IMR-90 (cell line): ENCODE measurements around the gene CHMP1B. TPM values are rescaled to one million over a fixed set of nuclear protein-coding genes. Genes with fewer than 3 reads are reported as not detected.

Experiments used
- ATAC-seq: fragments of 200-7000 bp; cut with Tn5 transposase; 2 replicates; pipeline ENCODE4 v1.9.1; 2020; ENCODE audit warnings: low read depth, mild to moderate bottlenecking, moderate library complexity
- BruUV-seq: library from RNA; stranded (reverse); fragments of 400-500 nt; replicated peaks from 2 replicates; lab custom pipeline; 2021; lab: Mats Ljungman, UMichigan
- CTCF ChIA-PET: fragments of 300-600 bp; formaldehyde crosslinking; extraction: SDS; loops from one replicate; lab custom pipeline; 2021; ENCODE audit warnings: antibody characterized with exemption; lab: Yijun Ruan, JAX
- POLR2A ChIA-PET: fragments of 300-600 bp; sonication (Branson Sonifier 250); formaldehyde crosslinking; loops from one replicate; lab custom pipeline; 2022; ENCODE audit warnings: antibody characterized with exemption; ENCODE audit not compliant: unreplicated experiment; lab: Charles Lee
- DNase-seq: peaks from one replicate; pipeline ENCODE4 v3.0.0; 2013
- H2AFZ ChIP-seq: replicated peaks from 2 replicates; pipeline ENCODE3; 2013; ENCODE audit warnings: low read length, mild to moderate bottlenecking; ENCODE audit not compliant: poor library complexity
- H2AK5ac ChIP-seq: 2 replicates; pipeline ENCODE4 v1.6.1; 2013; ENCODE audit warnings: low read depth, low read length, inconsistent platforms
- H2AK9ac ChIP-seq: replicated peaks from 2 replicates; pipeline ENCODE3; 2013; ENCODE audit warnings: mild to moderate bottlenecking, low read depth, low read length, moderate library complexity; ENCODE audit not compliant: poor library complexity
- H2BK120ac ChIP-seq: 2 replicates; pipeline ENCODE4 v1.6.1; 2013; ENCODE audit warnings: low read depth, low read length, inconsistent platforms
- H2BK15ac ChIP-seq: 3 replicates; pipeline ENCODE4 v1.6.1; 2013; ENCODE audit warnings: low read depth, low read length, inconsistent platforms
- H2BK20ac ChIP-seq: 2 replicates; pipeline ENCODE4 v1.6.1; 2013; ENCODE audit warnings: low read depth, mild to moderate bottlenecking, inconsistent platforms, low read length, moderate library complexity
- H2BK5ac ChIP-seq: 2 replicates; pipeline ENCODE4 v1.6.1; 2013; ENCODE audit warnings: mild to moderate bottlenecking, low read depth, low read length, inconsistent platforms; ENCODE audit not compliant: poor library complexity, severe bottlenecking
- H3K14ac ChIP-seq: replicated peaks from 2 replicates; pipeline ENCODE4 v1.6.1; 2013; ENCODE audit warnings: low read depth, low read length, inconsistent platforms
- H3K18ac ChIP-seq: 2 replicates; pipeline ENCODE4 v1.6.1; 2013; ENCODE audit warnings: low read depth, low read length, control low read depth
- H3K23ac ChIP-seq: 2 replicates; pipeline ENCODE4 v1.6.1; 2013; ENCODE audit warnings: low read depth, low read length, inconsistent platforms
- H3K27ac ChIP-seq: 2 replicates; pipeline ENCODE4 v1.5.1; 2013; ENCODE audit warnings: mild to moderate bottlenecking, control low read depth, low read length; ENCODE audit not compliant: insufficient read depth
- H3K27me3 ChIP-seq: 2 replicates; pipeline ENCODE4 v1.6.1; 2013; ENCODE audit warnings: low read length; ENCODE audit not compliant: control insufficient read depth, insufficient read depth
- H3K36me3 ChIP-seq: 2 replicates; pipeline ENCODE4 v1.6.1; 2013; ENCODE audit warnings: low read length, mixed read lengths; ENCODE audit not compliant: control insufficient read depth, insufficient read depth
- H3K4ac ChIP-seq: 2 replicates; pipeline ENCODE4 v1.6.1; 2013; ENCODE audit warnings: low read depth, low read length, inconsistent platforms
- H3K4me1 ChIP-seq: 2 replicates; pipeline ENCODE4 v1.6.1; 2013; ENCODE audit warnings: low read length, mixed read lengths; ENCODE audit not compliant: control insufficient read depth, insufficient read depth
- H3K4me2 ChIP-seq: 2 replicates; pipeline ENCODE4 v1.6.1; 2013; ENCODE audit warnings: low read depth, mild to moderate bottlenecking, control low read depth, low read length, moderate library complexity
- H3K4me3 ChIP-seq: 2 replicates; pipeline ENCODE4 v1.5.1; 2013; ENCODE audit warnings: low read depth, mild to moderate bottlenecking, control low read depth, low read length, moderate library complexity; ENCODE audit not compliant: insufficient read depth
- H3K56ac ChIP-seq: 2 replicates; pipeline ENCODE4 v1.6.1; 2013; ENCODE audit warnings: low read length, inconsistent platforms; ENCODE audit not compliant: insufficient read depth; ENCODE audit errors: extremely low read depth
- H3K79me1 ChIP-seq, 2 experiments: 2 replicates each; pipeline ENCODE4 v1.6.1; 2013; ENCODE audit warnings: low read length in 2 of 2, inconsistent platforms in 1 of 2, low read depth in 1 of 2
- H3K9ac ChIP-seq: 2 replicates; pipeline ENCODE4 v1.6.1; 2013; ENCODE audit warnings: low read depth, low read length, control low read depth
- H3K9me1 ChIP-seq: 2 replicates; pipeline ENCODE4 v1.6.1; 2013; ENCODE audit warnings: low read length, inconsistent platforms; ENCODE audit not compliant: insufficient read depth
- H3K9me3 ChIP-seq: 2 replicates; pipeline ENCODE4 v1.6.1; 2013; ENCODE audit warnings: low read length; ENCODE audit not compliant: control insufficient read depth, insufficient read depth
- H4K20me1 ChIP-seq: 2 replicates; pipeline ENCODE4 v1.6.1; 2013; ENCODE audit warnings: low read length, inconsistent platforms; ENCODE audit not compliant: insufficient read depth
- H4K5ac ChIP-seq: 2 replicates; pipeline ENCODE4 v1.6.1; 2013; ENCODE audit warnings: mild to moderate bottlenecking, low read depth, low read length, control low read depth
- H4K8ac ChIP-seq, 2 experiments: 2 replicates each; pipeline ENCODE4 v1.6.1; 2013; ENCODE audit warnings: low read depth in 2 of 2, low read length in 2 of 2, control low read depth in 1 of 2, inconsistent platforms in 1 of 2
- H4K91ac ChIP-seq: 2 replicates; pipeline ENCODE4 v1.6.1; 2013; ENCODE audit warnings: low read depth, low read length, inconsistent platforms; ENCODE audit not compliant: insufficient read depth
- BHLHE40 ChIP-seq: fragments of 150-350 bp; IDR thresholded peaks from 2 replicates; pipeline ENCODE4 v1.6.1; 2016; ENCODE audit warnings: mild to moderate bottlenecking, low read depth, low read length
- CEBPB ChIP-seq: IDR thresholded peaks from 2 replicates; pipeline ENCODE4 v1.6.1; 2012; ENCODE audit warnings: low read depth, low read length, improper control_type of control experiment
- CTCF ChIP-seq: conservative IDR thresholded peaks from 2 replicates; pipeline ENCODE4 v1.5.1; 2012; ENCODE audit warnings: mild to moderate bottlenecking, low read depth, low read length, improper control_type of control experiment
- FOS ChIP-seq: fragments of 150-350 bp; IDR thresholded peaks from 2 replicates; pipeline ENCODE4 v1.6.1; 2016; ENCODE audit warnings: low read depth, low read length
- MAZ ChIP-seq: IDR thresholded peaks from 2 replicates; pipeline ENCODE4 v1.6.1; 2012; ENCODE audit warnings: low read depth, mild to moderate bottlenecking, low read length, improper control_type of control experiment, moderate library complexity, borderline replicate concordance
- MXI1 ChIP-seq: IDR thresholded peaks from 2 replicates; pipeline ENCODE4 v1.6.1; 2012; ENCODE audit warnings: low read depth, mild to moderate bottlenecking, low read length, moderate library complexity, borderline replicate concordance
- NFE2L2 ChIP-seq: fragments of 150-350 bp; IDR thresholded peaks from 2 replicates; pipeline ENCODE4 v1.6.1; 2016; ENCODE audit warnings: low read depth, mild to moderate bottlenecking, low read length
- POLR2A ChIP-seq: IDR thresholded peaks from 2 replicates; pipeline ENCODE4 v1.6.1; 2012; ENCODE audit warnings: mild to moderate bottlenecking, low read depth, low read length
- RAD21 ChIP-seq: IDR thresholded peaks from 2 replicates; pipeline ENCODE4 v1.6.1; 2012; ENCODE audit warnings: low read length, improper control_type of control experiment
- RCOR1 ChIP-seq: IDR thresholded peaks from 2 replicates; pipeline ENCODE4 v1.6.1; 2012; ENCODE audit warnings: mild to moderate bottlenecking, low read length, improper control_type of control experiment; ENCODE audit not compliant: insufficient replicate concordance
- RFX5 ChIP-seq: IDR thresholded peaks from 2 replicates; pipeline ENCODE4 v1.8.0; 2012; ENCODE audit warnings: low read depth, mild to moderate bottlenecking, low read length, moderate library complexity
- SMC3 ChIP-seq: fragments of 150-350 bp; IDR thresholded peaks from 2 replicates; pipeline ENCODE4 v1.6.1; 2016; ENCODE audit warnings: low read depth, mild to moderate bottlenecking, antibody characterized with exemption, low read length, moderate library complexity
- WGBS, 2 experiments: methylation state at CpG; one replicate each; pipeline versions ENCODE4 v1.1.5 to v1.1.7; 2013; ENCODE audit warnings: missing lambda C conversion rate in 2 of 2; ENCODE audit not compliant: insufficient read length in 1 of 2; ENCODE audit errors: extremely low coverage in 2 of 2; 5-methylcytosine and 5-hydroxymethylcytosine counted together
- dilution Hi-C: fragments of 300-500 bp; cut with HindIII; formaldehyde crosslinking; loops from one replicate; pipeline ENCODE4 v1.14.3; 2018; ENCODE audit warnings: low sequenced_read_pairs; ENCODE audit not compliant: unreplicated experiment
- in situ Hi-C: fragments of 300-500 bp; cut with MboI; formaldehyde crosslinking; loops from 3 replicates; pipeline ENCODE4 v1.14.3; 2019; ENCODE audit warnings: low sequenced_read_pairs, inconsistent platforms, mixed read lengths
- intact Hi-C: fragments of 100-400 bp; cut with micrococcal nuclease; formaldehyde crosslinking; loops from 2 replicates; pipeline ENCODE4 v1.10.0; 2022
- polyA plus RNA-seq, 3 experiments: library from polyadenylated mRNA; depleted of rRNA; stranded (reverse); fragments of >200 nt; gene quantifications; 2 replicates each; pipeline ENCODE4 v1.2.3, GENCODE V29; 2012; ENCODE audit warnings: low replicate concordance in 1 of 3
- total RNA-seq: library from RNA; depleted of rRNA; stranded (reverse); fragments of >200 nt; gene quantifications from 2 replicates; pipeline ENCODE4 v1.2.3, GENCODE V29; 2012
- TF ChIP-seq, protein P1 (sequence below): fragments of 150-350 bp; IDR thresholded peaks from 2 replicates; pipeline ENCODE4 v1.6.1; 2016; ENCODE audit warnings: low read depth, mild to moderate bottlenecking, low read length, moderate library complexity, borderline replicate concordance
- TF ChIP-seq, protein P2 (sequence below): fragments of 150-350 bp; IDR thresholded peaks from 2 replicates; pipeline ENCODE4 v1.6.1; 2017; ENCODE audit warnings: mild to moderate bottlenecking, antibody characterized with exemption, low read length, low read depth

CHMP1B gene
- total and polyA plus RNA-seq, 2 of the 4 experiments (the other 2 are of a cell fraction): 21.1 to 39.4 TPM

DNA sequence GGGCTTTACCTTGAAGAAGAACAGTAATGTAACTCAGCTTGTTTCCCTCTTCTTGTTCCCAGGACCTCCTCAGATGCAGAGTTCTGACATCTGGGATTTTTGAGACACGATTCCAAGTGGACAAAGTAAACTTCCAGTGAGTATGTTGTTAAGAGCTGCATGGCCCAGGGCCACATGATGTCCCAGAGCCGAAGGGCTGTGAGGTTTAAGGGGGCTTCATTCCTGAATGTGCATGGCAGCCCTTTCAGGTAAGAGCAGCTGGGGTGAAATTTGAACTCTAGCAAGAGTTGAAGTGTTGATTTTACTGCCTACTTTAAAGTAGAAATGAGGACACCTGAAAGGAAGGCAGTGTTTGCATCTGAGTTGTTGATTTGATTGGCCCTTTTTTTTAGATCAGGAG, 13.3 kb downstream of the CHMP1B start:
- TF ChIP-seq MXI1 (no peak), RCOR1 (no peak), POLR2A (no peak), SMC3 (no peak), RFX5 (no peak), RAD21 (no peak), BHLHE40 (no peak), NFE2L2 (no peak), MAZ (no peak), CTCF (no peak), CEBPB (no peak), FOS (no peak)
- TF ChIP-seq, protein P1, sequence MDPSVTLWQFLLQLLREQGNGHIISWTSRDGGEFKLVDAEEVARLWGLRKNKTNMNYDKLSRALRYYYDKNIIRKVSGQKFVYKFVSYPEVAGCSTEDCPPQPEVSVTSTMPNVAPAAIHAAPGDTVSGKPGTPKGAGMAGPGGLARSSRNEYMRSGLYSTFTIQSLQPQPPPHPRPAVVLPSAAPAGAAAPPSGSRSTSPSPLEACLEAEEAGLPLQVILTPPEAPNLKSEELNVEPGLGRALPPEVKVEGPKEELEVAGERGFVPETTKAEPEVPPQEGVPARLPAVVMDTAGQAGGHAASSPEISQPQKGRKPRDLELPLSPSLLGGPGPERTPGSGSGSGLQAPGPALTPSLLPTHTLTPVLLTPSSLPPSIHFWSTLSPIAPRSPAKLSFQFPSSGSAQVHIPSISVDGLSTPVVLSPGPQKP: no peak
- TF ChIP-seq, protein P2, sequence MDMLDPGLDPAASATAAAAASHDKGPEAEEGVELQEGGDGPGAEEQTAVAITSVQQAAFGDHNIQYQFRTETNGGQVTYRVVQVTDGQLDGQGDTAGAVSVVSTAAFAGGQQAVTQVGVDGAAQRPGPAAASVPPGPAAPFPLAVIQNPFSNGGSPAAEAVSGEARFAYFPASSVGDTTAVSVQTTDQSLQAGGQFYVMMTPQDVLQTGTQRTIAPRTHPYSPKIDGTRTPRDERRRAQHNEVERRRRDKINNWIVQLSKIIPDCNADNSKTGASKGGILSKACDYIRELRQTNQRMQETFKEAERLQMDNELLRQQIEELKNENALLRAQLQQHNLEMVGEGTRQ: no peak
- Histone ChIP-seq H2AK5ac (no peak overlapping the region), H3K9ac (no peak overlapping the region), H2BK20ac (no peak overlapping the region), H3K4me1 (peaks cover 9% of the 10 kb centered on the region), H3K18ac (no peak overlapping the region), H3K14ac (no peak overlapping the region), H3K4me3 (no peak overlapping the region), H2AK9ac (no peak overlapping the region), H3K79me1 (peaks cover 0 to 1% of the 10 kb centered on the region in 2 experiments; a peak in 3 of 4 replicates), H4K8ac (no peak overlapping the region), H4K5ac (no peak overlapping the region), H3K9me3 (no peaks in the 10 kb centered on the region), H2BK5ac (no peak overlapping the region), H3K56ac (no peak overlapping the region), H2BK120ac (no peak overlapping the region), H3K4me2 (no peak overlapping the region), H2AFZ (no peak overlapping the region), H3K23ac (no peak overlapping the region), H3K27me3 (no peaks in the 10 kb centered on the region), H3K4ac (no peak overlapping the region), H3K27ac (no peak overlapping the region), H3K9me1 (no peaks in the 10 kb centered on the region; the same call in 1 of the 2 replicates), H4K91ac (no peak overlapping the region), H4K20me1 (no peaks in the 10 kb centered on the region), H2BK15ac (no peak overlapping the region), H3K36me3 (no peaks in the 10 kb centered on the region)
- BruUV-seq: no TSS peak
- dilution Hi-C loops (no loop called here), intact Hi-C loops (no loop called here), in situ Hi-C loops (no loop called here)
- ChIA-PET POLR2A (no interaction called here), CTCF (no interaction called here)
- 83% methylated on average over 1 of the region's 2 CpGs; no CpG with 5 or more reads in 1 of the 2 experiments for WGBS, 2 experiments
- ATAC-seq (no peak), DNase-seq (no peak)
